Esophagus squamous epithelium (tissue), 5 donors: ENCODE measurements around the gene CDC25C. TPM values are rescaled to one million over a fixed set of nuclear protein-coding genes. Genes with fewer than 3 reads are reported as not detected.
"Not testable (repeated sequence)": the region's sequence is repeated elsewhere in the genome, so short reads cannot be mapped to it uniquely, and the experiment has no call there.

ENCODE experiments used
- DNase-seq: peaks from one replicate; lab custom pipeline; 2025; lab: John Stamatoyannopoulos, UW
- H3K27ac ChIP-seq, 4 donors: fragments of 200-600 bp; sonication (generic); one replicate each; pipeline ENCODE4 v1.5.1; 2016 to 2019; ENCODE audit warnings: mild to moderate bottlenecking in 1 of 4
- H3K27me3 ChIP-seq, 4 donors: fragments of 200-600 bp; sonication (generic); 1 replicate in 3 of 4; 2 replicates in 1 of 4; pipeline versions ENCODE4 v1.5.1 to v1.6.0; 2017 to 2021; ENCODE audit warnings: antibody characterized with exemption in 1 of 4
- H3K36me3 ChIP-seq, 3 donors: fragments of 200-600 bp; sonication (generic); one replicate each; pipeline ENCODE4 v1.5.1; 2016 to 2019
- H3K4me1 ChIP-seq, 3 donors: fragments of 200-600 bp; sonication (generic); one replicate each; pipeline ENCODE4 v1.5.1; 2017 to 2019
- H3K4me3 ChIP-seq, 4 donors: fragments of 200-600 bp; sonication (generic); 1 replicate in 3 of 4; 2 replicates in 1 of 4; pipeline ENCODE4 v1.5.1; 2016 to 2019; ENCODE audit warnings: mild to moderate bottlenecking in 2 of 4, moderate library complexity in 1 of 4
- H3K9me3 ChIP-seq, 3 donors: fragments of 200-600 bp; sonication (generic); one replicate each; pipeline ENCODE4 v1.5.1; 2016 to 2019
- POLR2A ChIP-seq, 4 donors: fragments of 450-650 bp; IDR thresholded peaks; one replicate each; pipeline ENCODE4 v1.6.1; 2017; ENCODE audit warnings: antibody characterized with exemption in 4 of 4, mild to moderate bottlenecking in 4 of 4, moderate library complexity in 3 of 4
- WGBS, 2 donors: methylation state at CpG; one replicate each; pipeline ENCODE4 v1.1.5; 2018; 5-methylcytosine and 5-hydroxymethylcytosine counted together
- intact Hi-C: fragments of 100-400 bp; cut with DNase I; formaldehyde crosslinking; loops from one replicate; pipeline ENCODE4 v1.15.0; 2022
- total RNA-seq, 4 donors: library from RNA; depleted of rRNA; stranded (reverse); fragments of >200 nt; gene quantifications; one replicate each; pipeline ENCODE4 v1.1.0, GENCODE V29; 2016
- TF ChIP-seq, protein P1 (sequence below), 6 experiments: fragments of 450-650 bp in 4 of 6; fragments of 200-600 bp in 2 of 6; sonication (generic) in 2 of 6; IDR thresholded peaks; one replicate each; pipeline ENCODE4 v1.5.1; 2016 to 2019; ENCODE audit warnings: antibody characterized with exemption in 6 of 6, mild to moderate bottlenecking in 4 of 6, moderate library complexity in 4 of 6
- donor health status: DM: yes; HTN: yes; CAD: no.

The CDC25C gene
- total RNA-seq, 4 donors from 2014 or later: 0.80 to 3.1 (median 1.8) TPM

DNA sequence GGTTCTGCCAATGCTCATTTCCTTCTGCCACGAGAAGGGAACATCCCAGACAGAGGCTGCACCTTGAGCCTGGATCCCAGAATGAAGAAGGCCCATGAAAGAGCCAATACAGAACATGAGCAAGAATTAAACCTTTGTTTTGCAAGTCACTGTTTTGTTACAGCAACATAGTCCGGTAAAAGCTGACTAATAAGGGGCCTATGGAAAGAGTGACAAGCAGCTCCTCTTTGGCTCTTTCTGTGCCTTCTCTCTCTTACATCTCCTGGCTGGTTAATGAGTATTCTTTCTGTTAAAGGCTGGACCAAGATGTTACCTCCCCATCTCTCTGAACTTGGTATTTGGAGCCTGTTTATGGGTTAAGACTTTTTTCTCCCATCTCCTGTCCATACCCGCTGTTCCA, 68.0 kb downstream of the CDC25C start:
- 71 to 75% methylated on average over 2 to 3 of the region's 3 CpGs for WGBS, 2 donors
- TF ChIP-seq POLR2A (IDR thresholded peaks at IDR 0.05): no peak
- TF ChIP-seq, protein P1, sequence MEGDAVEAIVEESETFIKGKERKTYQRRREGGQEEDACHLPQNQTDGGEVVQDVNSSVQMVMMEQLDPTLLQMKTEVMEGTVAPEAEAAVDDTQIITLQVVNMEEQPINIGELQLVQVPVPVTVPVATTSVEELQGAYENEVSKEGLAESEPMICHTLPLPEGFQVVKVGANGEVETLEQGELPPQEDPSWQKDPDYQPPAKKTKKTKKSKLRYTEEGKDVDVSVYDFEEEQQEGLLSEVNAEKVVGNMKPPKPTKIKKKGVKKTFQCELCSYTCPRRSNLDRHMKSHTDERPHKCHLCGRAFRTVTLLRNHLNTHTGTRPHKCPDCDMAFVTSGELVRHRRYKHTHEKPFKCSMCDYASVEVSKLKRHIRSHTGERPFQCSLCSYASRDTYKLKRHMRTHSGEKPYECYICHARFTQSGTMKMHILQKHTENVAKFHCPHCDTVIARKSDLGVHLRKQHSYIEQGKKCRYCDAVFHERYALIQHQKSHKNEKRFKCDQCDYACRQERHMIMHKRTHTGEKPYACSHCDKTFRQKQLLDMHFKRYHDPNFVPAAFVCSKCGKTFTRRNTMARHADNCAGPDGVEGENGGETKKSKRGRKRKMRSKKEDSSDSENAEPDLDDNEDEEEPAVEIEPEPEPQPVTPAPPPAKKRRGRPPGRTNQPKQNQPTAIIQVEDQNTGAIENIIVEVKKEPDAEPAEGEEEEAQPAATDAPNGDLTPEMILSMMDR (IDR thresholded peaks at IDR 0.05): no peak
- no peaks in the 10 kb centered on the region for H3K36me3 ChIP-seq
- H3K9me3 ChIP-seq: no peaks in the 10 kb centered on the region
- DNase-seq: no peak
- no peak overlapping the region for H3K4me3 ChIP-seq
- H3K27me3 ChIP-seq: peaks cover 0 to 10% (median 0%) of the 10 kb centered on the region in 4 donors
- H3K4me1 ChIP-seq: no peaks in the 10 kb centered on the region
- H3K27ac ChIP-seq: no peak overlapping the region
- intact Hi-C loops: no loop called here

DNA sequence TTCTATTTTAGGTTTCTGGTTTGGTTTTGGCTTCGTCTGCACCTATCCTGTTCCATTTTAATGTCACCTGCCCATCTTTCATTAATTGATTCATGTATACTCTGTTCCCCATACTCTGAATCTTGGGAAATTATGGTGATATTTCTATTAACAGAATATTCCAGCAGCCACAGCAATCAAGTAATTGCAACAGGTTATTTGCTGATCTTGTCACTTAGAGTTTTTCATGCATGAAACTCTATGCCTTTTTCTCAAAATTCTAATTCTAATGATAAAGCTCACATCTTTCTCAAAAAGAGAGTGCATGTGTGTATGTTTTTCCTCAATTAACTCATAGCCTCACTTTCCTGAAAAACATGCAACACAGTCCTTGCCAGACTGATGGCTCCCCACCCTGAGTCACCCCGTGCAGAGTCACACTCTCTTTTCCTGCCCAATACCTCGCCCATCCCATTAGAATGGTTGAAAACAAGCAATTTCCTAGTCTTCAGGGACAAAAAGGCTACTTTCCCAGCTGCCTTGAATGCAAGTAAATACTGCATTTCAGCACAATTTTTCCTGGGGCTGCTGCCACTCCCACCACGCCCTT, 72.8 kb downstream of the CDC25C start:
- no peak overlapping the region for H3K27ac ChIP-seq
- no peaks in the 10 kb centered on the region for H3K27me3 ChIP-seq
- H3K4me3 ChIP-seq: no peak overlapping the region
- no peaks in the 10 kb centered on the region for H3K9me3 ChIP-seq
- WGBS, 2 donors: 56 to 63% methylated on average over 4 of the region's 4 CpGs
- no peaks in the 10 kb centered on the region for H3K4me1 ChIP-seq
- intact Hi-C loops: no loop called here
- TF ChIP-seq, protein P1 (IDR thresholded peaks at IDR 0.05): no peak
- TF ChIP-seq POLR2A (IDR thresholded peaks at IDR 0.05): no peak
- H3K36me3 ChIP-seq: no peaks in the 10 kb centered on the region
- DNase-seq: no peak

DNA sequence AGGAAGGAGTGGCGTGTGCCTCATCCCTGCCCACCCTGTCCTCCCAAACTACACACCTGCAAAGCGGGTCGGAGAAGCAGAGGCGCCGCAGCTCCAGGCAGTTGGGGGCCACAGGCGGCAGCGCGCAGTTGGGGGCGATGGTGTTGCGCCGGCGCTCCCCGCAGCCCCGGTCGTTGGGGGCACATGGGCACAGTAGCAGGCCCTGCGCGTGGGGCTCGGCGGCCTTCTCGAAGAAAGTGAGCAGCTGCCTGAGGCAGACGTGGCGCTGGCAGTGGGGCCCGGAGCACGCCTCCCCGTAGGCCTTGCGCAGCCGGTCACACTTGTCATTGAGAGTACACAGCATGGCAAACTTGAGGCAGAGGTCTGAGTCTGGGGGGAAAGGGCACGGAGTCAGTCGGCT, 74.0 kb downstream of the CDC25C start:
- Histone ChIP-seq H3K36me3 (no peaks in the 10 kb centered on the region), H3K27ac (no peak overlapping the region), H3K4me1 (no peaks in the 10 kb centered on the region), H3K27me3 (no peaks in the 10 kb centered on the region), H3K4me3 (no peak overlapping the region), H3K9me3 (no peaks in the 10 kb centered on the region)
- no peak for TF ChIP-seq POLR2A (IDR thresholded peaks at IDR 0.05)
- TF ChIP-seq, protein P1 (IDR thresholded peaks at IDR 0.05): no peak
- WGBS, 2 donors: 49 to 74% methylated on average over 4 to 13 of the region's 29 CpGs
- intact Hi-C loops: no loop called here
- DNase-seq: no peak

DNA sequence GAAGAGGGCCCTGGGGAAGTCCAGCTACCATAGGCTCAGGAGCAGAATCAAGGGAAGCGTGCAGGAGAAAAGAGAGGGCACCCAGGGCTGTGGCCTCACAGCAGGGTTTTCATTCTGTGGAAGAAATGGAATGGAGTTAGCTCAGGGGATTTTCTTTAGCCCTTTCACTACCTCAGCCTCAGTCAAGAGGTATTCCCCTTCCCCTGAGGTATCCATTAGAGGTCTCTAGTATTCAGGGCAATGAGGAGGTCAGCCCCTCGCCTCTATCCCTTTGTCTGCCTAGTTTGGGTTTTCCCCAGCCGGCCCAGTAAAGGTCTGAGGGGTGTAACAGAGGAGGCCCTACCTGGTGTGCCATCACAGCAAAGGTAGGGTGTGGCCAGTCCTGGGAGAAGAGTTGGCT, 78.7 kb downstream of the CDC25C start:
- no peak for TF ChIP-seq POLR2A (IDR thresholded peaks at IDR 0.05)
- TF ChIP-seq, protein P1 (IDR thresholded peaks at IDR 0.05): no peak
- DNase-seq: no peak
- H3K9me3 ChIP-seq: no peaks in the 10 kb centered on the region
- no peak overlapping the region for H3K27ac ChIP-seq
- intact Hi-C loops: no loop called here
- 69 to 100% methylated on average over 1 to 2 of the region's 3 CpGs for WGBS, 2 donors
- no peaks in the 10 kb centered on the region for H3K4me1 ChIP-seq
- H3K36me3 ChIP-seq: no peaks in the 10 kb centered on the region
- H3K27me3 ChIP-seq: no peaks in the 10 kb centered on the region
- H3K4me3 ChIP-seq: no peak overlapping the region

DNA sequence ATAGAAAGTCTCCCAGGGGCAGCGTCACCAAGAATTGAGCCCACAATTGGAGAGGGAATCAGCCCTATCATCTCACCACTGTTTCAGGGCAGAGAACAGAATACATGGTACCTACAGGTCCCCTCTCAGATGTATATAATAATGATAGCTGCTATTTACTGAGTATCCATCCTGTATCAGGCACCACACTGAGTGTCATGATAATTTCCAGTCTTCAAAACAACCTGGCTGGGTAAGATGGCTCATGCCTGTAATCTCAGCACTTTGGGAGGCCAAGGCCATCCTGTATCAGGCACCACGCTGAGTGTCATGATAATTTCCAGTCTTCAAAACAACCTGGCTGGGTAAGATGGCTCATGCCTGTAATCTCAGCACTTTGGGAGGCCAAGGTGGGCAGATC, 83.8 kb downstream of the CDC25C start:
- 87 to 100% methylated on average over 1 to 2 of the region's 2 CpGs for WGBS, 2 donors
- DNase-seq, H3K4me1 ChIP-seq, H3K4me3 ChIP-seq, H3K27me3 ChIP-seq, H3K36me3 ChIP-seq, intact Hi-C loops, H3K27ac ChIP-seq, H3K9me3 ChIP-seq: not testable (repeated sequence)

DNA sequence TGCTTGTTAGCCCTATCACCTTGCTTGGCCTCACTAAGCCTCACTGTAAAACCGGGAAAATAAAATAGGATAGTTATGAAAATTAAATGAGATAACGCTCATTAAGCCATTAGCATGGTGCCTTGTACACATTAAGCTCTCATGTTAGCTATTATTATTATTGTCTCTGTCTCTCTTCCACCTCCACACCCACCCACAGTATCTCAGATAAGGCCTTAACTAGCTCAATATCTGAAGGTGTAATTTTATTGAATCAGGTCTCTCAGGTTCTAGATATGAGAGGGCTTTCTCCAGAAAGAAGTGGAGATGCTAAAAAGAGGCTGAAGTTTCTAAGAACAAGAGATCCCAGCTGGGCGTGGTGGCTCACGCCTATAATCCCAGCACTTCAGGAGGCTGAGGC, 84.8 kb downstream of the CDC25C start:
- DNase-seq: no peak
- Histone ChIP-seq H3K4me3 (no peak overlapping the region), H3K36me3 (no peaks in the 10 kb centered on the region), H3K9me3 (no peaks in the 10 kb centered on the region), H3K4me1 (peaks cover 0 to 6% (median 4%) of the 10 kb centered on the region in 3 donors), H3K27me3 (peaks cover 0 to 15% (median 0%) of the 10 kb centered on the region in 4 donors), H3K27ac (no peak overlapping the region)
- 85 to 87% methylated on average over 4 of the region's 4 CpGs for WGBS, 2 donors
- no peak for TF ChIP-seq POLR2A (IDR thresholded peaks at IDR 0.05)
- TF ChIP-seq, protein P1 (IDR thresholded peaks at IDR 0.05): no peak
- intact Hi-C loops: no loop called here
